ENCODE results near the gene FLNC.

FLNC gene

GRCh38 chr7:128867842-128868623, 37.8 kb downstream of the FLNC start:
- DNase-seq = no peak

DNA sequence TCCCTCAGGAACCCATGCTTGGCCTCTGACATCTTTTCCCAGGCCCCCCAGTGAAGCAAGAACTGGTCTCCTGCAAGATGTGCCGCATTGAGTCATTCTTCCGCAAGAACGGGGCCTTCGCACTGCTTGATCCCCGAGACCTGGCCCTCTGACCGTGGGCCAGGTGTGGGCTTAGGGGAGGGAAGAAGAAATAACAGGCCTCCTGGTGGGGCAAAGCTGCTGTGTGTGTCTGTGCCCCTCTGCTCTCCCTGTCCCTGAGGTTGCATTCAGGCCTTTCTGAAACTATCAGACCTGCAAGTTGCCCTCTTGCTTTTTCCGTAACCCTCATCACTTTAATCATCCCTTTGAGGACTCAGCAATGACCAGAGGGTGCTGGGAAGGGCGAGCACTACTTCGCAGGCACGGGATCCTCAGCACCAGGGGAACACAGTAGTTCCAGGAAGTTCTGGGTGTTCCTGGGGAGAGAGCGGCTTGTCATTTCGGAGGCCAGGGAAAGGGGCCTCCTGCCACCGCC, 38.5 kb downstream of the FLNC start:
- no peak for DNase-seq

DNA sequence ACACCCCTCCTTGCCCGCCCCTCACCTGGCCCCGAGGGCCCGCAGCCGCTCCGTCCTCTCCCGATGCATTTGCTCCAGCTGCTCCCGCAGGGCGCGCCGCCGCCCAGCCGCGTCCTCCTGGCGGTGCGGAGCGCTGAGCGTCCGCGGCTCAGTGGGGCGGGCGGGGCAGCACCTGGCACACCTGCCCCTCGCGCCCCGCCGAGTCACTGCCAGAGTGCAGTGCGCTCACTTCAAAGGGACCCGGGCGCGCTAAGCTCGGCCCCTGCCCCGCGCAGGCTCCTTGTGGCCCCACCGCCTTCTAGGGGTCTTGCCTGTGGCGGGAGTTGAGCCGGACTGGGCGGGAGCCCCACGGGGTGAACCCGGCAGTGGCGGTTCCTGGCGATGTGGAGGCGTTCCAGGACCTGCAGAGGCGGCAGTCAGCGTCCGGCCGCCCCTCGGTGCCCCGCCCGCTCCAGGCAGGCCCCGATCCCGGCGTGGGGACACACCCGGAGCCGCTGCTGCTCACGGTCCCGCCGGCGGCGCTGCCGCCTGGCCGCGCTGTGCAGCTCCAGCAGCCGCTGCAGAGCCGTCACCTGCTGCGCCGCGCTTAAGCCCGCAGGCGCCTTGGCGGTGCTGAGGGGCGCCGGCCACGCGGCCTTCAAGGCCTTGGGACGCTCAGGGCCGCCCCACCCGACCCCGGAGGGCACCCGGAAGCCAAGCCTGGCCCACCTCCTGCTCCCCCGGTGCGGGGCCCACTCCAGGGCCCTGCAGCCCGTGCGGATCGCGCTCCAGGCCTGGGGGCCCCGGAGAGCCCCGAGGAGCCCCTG, 39.1 kb downstream of the FLNC start:
- no peak for DNase-seq

DNA sequence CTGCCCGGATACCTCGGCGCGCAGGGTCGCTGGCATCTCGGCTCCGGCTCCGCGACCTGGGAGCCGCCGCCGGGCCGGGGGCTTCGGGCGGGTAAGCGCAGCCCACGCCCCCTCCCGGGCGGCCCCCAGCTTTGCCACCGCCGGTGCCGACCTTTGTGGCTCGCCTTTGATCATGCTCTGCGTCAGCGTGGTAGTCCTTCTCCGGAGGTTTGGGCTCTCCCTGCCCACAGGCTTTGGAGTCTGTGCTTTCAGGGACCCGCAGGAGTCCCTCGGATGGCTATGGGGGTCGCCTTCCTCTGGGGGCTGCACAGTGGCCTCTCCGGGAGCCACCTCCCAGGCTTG, 39.7 kb downstream of the FLNC start:
- peak; percentile 9 for DNase-seq

GRCh38 chr7:128871050-128871449, 40.8 kb downstream of the FLNC start:
- no peak for DNase-seq

DNA sequence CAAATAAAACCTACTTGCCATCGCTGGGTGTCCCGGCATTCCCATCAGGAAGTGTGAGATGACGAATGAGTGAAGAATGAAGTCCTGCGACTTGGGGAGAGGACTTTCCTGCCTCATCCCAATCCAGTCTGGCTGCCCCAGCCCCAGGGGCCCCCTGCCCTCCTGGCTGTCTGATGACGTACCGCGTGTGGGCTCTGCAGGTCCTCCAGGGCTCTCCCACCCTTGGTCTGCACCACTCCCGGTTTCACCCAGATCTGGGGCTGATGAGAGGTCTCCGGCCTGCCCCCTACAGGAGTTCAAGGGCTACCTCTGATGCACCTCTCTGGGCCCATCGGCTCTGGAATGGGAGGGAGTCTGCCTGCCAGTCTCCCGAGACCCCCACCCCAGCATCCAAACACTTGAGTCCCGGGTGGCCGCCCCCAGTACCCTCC, 42.2 kb downstream of the FLNC start:
- no peak for DNase-seq

DNA sequence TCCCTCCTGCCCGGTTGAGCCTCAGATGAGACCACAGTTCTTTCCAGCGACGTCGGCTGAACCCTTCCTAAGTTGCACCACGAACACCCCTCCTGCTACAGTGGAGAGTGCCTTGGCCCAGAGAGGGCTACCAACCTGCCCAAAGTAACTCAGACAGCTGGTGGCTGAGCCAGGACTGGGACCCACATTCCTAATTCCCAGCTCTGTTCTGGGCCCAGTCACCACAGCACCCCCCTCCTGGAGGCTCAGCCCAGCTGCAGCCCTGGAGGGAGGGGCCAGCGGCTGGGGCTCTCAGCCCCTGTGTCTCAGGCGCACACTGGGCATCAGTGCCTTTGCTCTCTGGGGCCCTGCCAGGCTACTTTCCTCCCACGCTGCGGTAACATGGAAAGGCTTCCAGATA, 43.0 kb downstream of the FLNC start:
- no peak for DNase-seq

GRCh38 chr7:128874140-128875031, 44.2 kb downstream of the FLNC start:
- no peak for DNase-seq

DNA sequence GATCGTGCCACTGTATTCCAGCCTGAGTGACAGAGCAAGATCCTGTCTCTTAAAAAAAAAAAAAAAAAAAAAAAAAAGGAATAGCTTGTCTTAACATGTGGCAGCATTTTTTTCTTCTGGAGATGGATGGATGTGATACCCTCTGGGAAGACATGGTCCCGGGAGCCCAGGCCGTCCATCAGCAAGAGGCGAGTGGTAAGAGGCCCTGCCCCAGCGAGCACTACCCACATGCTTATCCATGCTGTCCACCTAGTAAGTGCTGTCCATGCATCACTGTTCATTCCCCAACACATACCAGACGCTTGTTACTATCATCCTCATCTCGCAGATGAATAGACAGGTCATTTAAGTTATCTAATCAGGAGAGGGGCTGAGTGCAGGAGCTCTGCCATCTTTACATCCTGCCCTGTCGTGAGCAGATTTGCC, 45.3 kb downstream of the FLNC start:
- DNase-seq = no peak

GRCh38 chr7:128876127-128876526, 45.9 kb downstream of the FLNC start:
- no peak for DNase-seq

DNA sequence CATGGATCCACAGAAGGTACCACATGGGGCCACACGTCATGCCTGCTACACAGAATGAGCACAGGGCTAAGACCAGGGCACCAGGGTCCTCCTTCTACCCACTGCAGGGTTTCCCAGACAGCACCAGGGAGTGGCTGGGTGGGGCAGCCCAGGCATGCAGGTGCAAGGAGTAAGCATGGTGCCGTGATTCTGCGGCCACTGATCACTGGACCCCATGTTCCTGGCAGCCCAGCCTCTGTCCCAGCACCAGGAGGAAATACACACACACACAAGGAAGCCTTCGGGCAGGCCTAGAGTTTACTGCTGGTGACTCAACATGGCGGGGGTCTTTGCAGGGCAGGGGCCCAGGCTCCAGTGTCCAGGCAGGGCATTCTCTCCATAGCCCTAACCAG, 46.4 kb downstream of the FLNC start:
- DNase-seq = no peak

GRCh38 chr7:128876978-128877755, 47.0 kb downstream of the FLNC start:
- no peak for DNase-seq

GRCh38 chr7:128877756-128878120, 47.5 kb downstream of the FLNC start:
- DNase-seq = no peak

GRCh38 chr7:128878226-128879105, 48.3 kb downstream of the FLNC start:
- no peak for DNase-seq

DNA sequence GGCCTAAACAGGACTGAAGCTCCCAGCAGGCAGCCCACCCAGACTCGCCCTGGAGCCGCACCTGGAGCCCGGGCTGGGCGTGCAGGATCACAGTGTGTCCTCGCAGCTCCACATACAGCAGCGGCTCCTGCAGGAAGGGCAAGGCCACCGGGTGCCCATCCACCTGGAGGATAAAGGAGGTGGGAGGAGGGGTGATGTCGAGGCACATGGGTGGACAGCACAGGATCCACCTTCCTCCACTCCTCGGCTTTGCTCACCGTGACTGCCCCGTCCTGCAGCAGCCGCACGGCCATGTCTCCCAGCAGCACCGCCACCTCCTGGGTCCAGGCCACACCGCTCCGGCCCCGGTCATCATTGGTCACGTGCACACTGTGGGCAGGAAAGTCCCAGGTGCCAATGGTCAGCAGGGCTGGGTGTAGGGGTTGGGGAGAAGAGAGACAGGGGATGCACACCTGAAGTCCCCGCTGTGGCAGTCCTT, 49.3 kb downstream of the FLNC start:
- no peak for DNase-seq

- no peak for DNase-seq
Observed at GRCh38 chr7:128879939-128880746, 49.9 kb downstream of the FLNC start.

DNA sequence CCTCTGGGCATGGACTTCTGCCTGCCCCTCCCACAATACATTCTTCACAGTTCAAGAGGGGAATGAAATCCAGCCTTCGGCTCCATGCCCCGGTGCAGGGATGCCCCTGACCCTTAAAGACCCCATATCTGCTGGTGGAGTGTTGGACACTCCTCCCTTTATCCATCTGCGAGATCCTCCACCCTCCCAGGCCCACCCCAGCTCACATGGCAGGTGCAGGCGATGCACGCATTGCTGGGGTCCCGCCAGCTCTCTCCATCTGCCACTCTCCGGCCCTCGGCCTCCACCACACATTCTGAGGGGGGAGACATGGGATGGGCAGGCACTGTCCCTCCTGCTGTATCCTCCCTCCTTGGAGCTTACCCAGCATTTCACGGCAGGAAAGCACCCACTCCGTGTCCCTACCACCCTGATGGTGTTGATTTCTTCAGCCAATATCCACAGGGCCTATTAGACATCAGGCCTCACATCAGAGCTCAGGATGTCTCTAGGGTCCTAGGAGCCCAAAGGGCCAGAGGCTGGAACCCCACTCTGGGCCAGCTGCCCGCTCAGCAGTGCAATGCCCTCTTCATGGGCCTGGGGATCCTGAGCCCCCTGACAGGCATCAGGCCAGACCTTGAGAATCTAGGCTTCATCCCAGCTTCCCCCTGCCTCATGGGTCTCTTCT, 50.7 kb downstream of the FLNC start:
- no peak for DNase-seq

DNA sequence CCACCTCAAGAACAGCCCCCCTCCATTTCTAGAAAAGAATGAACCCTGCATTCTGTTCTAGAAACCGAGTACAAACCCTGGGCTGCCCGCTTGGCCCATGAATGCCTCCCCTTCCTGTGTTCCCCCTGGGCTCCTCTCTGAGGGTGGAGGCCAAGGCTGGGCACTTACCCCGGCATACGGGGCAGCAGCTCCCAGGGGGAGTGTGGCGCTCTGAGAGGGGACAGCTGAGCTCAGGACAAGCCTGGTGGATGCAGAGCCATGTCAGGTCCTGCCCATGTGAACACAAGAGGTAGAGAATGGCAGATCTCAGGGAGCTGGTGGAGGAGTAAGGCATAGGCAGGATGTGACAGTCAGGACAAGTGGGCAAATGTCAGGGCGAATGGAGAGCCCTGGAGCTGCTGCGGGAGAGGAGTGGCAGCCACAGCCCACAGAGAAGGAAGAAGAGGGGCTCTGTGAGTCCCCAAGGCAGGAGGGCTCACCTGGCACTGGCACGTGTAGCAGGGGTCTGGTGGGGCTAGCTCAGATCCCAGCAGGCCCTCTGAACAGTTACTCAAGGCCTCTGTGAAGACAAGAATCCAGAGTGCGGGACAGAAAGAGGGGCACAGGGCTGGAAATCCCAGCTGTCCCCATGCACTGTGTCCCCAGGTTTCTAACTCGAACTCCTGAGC, 51.4 kb downstream of the FLNC start:
- DNase-seq = no peak

DNA sequence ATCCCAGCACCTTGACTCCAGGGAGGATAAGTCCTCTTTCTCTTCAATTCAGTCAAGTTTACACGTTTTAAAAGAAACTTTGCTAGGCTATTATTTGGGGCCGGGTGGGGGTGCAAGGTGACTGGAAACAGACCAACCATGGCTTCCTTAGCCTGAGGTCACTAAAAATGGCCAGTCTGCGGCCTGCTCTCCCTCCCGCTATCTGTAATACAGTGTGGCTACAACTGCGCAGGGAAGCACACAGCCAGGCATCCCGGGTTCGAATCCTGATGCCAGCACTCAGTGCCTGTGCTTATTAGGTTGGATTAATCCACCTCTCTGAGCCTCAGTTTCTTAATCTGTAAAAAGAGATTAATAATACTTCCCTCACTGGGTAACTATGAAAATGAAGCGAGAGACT, 51.9 kb downstream of the FLNC start:
- no peak for DNase-seq
